Activated naive CD8-positive, alpha-beta T cell treated with anti-CD3 and anti-CD28 coated beads, Interleukin-2, amount 50 U/mL, for 16 hours (primary cell): ENCODE results near the gene MACF1.
"Not testable (repeated sequence)": the region's sequence is repeated elsewhere in the genome, so short reads cannot be mapped to it uniquely, and the experiment has no call there.

ENCODE experiments used
- DNase-seq: peaks from one replicate; pipeline ENCODE4 v3.0.0-alpha.2; 2020; ENCODE audit warnings: low read depth, low spot score

Gene MACF1

GRCh38 chr1:39492118-39493042 lies 287.9 kb downstream of the MACF1 start:
- not testable (repeated sequence) for DNase-seq

- not testable (repeated sequence) for DNase-seq
Observed at GRCh38 chr1:39493043-39493810, 288.7 kb downstream of the MACF1 start.

GRCh38 chr1:39494671-39495410 lies 290.3 kb downstream of the MACF1 start:
- no peak for DNase-seq

GRCh38 chr1:39496520-39496919 lies 292.0 kb downstream of the MACF1 start:
- not testable (repeated sequence) for DNase-seq

- DNase-seq = no peak
Observed at GRCh38 chr1:39497585-39497984, 293.1 kb downstream of the MACF1 start.

- not testable (repeated sequence) for DNase-seq
Observed at GRCh38 chr1:39498096-39498710, 293.7 kb downstream of the MACF1 start.

GRCh38 chr1:39498821-39499220 lies 294.3 kb downstream of the MACF1 start:
- DNase-seq = not testable (repeated sequence)

GRCh38 chr1:39499668-39500067 lies 295.2 kb downstream of the MACF1 start:
- DNase-seq = no peak

- DNase-seq = no peak
Observed at GRCh38 chr1:39500862-39501389, 296.4 kb downstream of the MACF1 start.

GRCh38 chr1:39501666-39502065 lies 297.2 kb downstream of the MACF1 start:
- no peak for DNase-seq

- not testable (repeated sequence) for DNase-seq
Observed at GRCh38 chr1:39504436-39504835, 299.9 kb downstream of the MACF1 start.

- DNase-seq = no peak
Observed at GRCh38 chr1:39505289-39505688, 300.8 kb downstream of the MACF1 start.

- no peak for DNase-seq
Observed at GRCh38 chr1:39507230-39507928, 302.9 kb downstream of the MACF1 start.

- DNase-seq = no peak
Observed at GRCh38 chr1:39508266-39508665, 303.8 kb downstream of the MACF1 start.

- no peak for DNase-seq
Observed at GRCh38 chr1:39508857-39509305, 304.4 kb downstream of the MACF1 start.

- no peak for DNase-seq
Observed at GRCh38 chr1:39509360-39510009, 305.0 kb downstream of the MACF1 start.

GRCh38 chr1:39510570-39511186 lies 306.2 kb downstream of the MACF1 start:
- not testable (repeated sequence) for DNase-seq

GRCh38 chr1:39511477-39511876 lies 307.0 kb downstream of the MACF1 start:
- DNase-seq = not testable (repeated sequence)

- DNase-seq = not testable (repeated sequence)
Observed at GRCh38 chr1:39512234-39512847, 307.8 kb downstream of the MACF1 start.
